Bronchus fibroblast of lung (primary cell): ENCODE data around the gene AK5. TPM values are rescaled to one million over a fixed set of nuclear protein-coding genes. Genes with fewer than 3 reads are reported as not detected.

ENCODE experiments used
- total RNA-seq: library from RNA; depleted of rRNA; stranded (reverse); fragments of >200 nt; gene quantifications from 2 replicates; pipeline ENCODE4 v1.2.3, GENCODE V29; 2015

Gene AK5
- 23.2 and 26.3 TPM in 2 replicates for total RNA-seq

GRCh38 chr1:77281491-77282186 lies at the start of gene AK5:
Gene AK5, plus strand, starts transcription at chr1:77282019. Its CDS starts 295 bp downstream, at chr1:77282314.

Other genes with a start within 250 kb of the AK5 start
- 23.6 and 32.1 TPM in 2 replicates for gene PIGK, start 62.6 kb upstream of the AK5 start, total RNA-seq